Muscle of arm (tissue), 12 donors: ENCODE data around the gene ADCK1. TPM values are rescaled to one million over a fixed set of nuclear protein-coding genes. Genes with fewer than 3 reads are reported as not detected.
"Not testable (repeated sequence)": the region's sequence is repeated elsewhere in the genome, so short reads cannot be mapped to it uniquely, and the experiment has no call there.

Experiments
- DNase-seq: peaks from one replicate; pipeline ENCODE4 v3.0.0-alpha.2; 2013
- polyA plus RNA-seq, 12 donors: library from polyadenylated mRNA; unstranded; fragments of 120-200 nt; gene quantifications; one replicate each; pipeline ENCODE4 v1.2.1, GENCODE V29; 2013; ENCODE audit not compliant: insufficient read length in 12 of 12

The ADCK1 gene
- polyA plus RNA-seq, 12 donors, result 4.1 to 10.8 (median 5.9) TPM; not detected in 2

DNA sequence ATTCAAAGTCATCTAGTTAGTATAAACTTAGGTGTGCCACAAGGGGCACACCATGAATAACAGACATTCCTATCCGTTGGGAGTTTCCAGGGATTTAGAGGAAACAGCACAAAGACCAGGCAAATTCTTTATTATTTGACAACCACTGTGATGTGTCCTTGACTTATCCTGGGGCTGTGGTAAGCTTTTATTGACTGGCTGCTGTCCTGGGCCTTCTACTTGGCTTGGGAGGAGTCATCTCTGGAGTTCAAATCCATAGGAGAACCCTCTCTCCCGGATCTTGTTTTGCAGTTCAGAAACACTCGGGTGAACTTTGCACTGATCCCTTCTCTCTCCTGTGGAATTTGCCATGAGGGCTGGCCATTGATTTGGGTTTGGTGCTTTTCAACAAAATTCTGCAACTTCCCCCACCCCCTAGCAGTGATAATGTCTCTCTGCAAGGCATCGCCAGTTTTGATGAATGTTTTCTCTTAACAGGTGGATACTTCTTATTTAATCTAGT lies 136.3 kb downstream of the ADCK1 start:
- DNase-seq, result no peak

DNA sequence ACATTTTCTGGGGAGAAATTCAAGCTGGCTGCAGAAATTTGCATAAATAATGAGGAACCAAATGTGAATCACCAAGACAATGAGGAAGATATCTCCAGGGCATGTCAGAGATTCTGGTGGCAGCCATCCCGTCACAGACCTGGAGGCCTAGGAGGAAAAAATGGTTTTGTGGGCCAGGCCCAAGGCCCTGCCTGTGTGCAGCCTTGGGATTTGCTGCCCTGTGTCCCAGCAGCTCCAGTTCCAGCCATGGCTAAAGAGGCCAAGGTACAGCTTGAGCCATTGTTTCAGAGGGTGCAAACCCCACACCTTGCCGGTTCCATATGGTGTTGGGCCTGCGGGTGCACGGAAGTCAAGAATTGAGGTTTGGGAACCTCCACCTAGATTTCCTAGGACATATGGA lies 147.5 kb downstream of the ADCK1 start:
- DNase-seq, result no peak

DNA sequence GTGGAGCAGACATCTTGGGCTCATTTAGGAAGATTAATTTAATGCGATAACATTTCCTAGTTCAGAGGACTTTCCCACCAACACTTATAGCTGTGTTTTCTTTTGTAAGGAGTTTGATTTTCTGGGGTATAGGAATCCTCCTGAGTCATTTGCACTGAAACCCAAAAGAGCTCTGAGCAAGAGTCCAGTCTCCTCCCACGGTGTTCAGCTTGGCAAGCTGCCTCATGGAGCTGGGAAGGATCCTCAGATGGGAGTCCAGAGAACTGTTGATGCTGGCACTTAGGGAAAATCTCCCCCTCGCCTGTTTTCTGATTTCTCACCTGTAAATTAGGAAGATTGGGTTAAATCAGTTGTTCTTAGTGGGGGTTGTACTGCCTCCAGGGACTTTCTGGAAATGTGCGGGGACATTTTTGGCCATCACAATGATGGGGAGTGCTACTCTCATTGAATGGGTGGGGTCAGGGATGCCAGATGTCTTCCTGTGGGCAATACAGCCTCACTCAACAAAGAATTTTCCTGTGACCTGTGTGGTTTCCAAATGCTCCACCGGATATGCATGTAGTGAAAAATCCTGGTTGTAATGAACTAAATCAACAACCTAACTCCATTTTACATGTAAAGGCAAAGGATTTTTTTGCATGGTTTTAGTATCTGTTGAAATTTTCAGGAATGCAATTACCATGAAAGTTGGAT lies 150.6 kb downstream of the ADCK1 start:
- DNase-seq, result no peak

DNA sequence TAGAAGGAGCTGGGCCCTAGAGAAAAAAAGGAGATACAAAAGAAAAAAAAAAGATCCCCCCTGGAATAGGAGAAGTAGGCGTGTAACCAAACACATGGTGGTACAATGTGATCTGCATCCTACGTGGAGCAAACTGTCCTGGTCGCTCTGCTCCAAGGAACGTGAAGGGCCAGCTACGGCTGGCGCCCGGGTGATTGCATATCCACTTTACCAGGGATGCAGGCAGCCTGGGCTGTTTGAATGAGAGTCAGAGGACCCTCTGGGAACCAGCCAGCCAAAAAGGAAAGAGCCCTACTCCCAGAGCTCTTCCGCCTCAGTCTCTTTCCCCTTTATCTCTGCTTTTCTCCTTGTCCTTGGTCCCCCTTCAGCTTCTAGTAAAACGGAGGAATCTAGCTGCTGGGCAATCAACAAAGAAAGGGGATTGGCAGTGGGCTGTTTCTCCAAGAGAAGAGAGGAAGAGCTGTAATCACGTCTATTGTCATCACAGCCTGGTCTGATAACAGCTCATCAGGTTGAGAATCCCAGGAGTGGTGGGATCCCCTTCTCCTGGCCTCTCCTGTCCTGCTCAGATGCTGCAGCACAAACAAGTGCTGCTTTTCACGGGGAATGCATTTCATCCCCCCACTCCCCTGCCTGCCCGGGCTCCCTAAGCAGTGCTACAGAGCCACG lies 156.0 kb downstream of the ADCK1 start:
- no peak for DNase-seq

DNA sequence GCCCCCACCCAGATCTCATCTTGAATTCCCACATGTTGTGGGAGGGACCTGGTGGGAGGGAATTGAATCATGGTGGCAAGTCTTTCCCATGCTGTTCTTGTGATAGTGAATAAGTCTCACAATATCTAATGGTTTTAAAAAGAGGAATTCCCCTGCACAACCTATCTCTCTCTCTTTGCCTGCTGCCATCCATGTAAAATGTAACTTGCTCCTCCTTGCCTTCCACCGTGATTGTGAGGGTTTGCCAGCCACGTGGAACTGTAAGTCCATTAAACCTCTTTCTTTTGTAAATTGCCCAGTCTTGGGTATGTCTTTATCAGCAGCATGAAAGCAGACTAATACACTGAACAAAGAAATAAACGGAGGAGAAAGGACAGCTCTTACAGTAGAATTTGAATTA lies 159.8 kb downstream of the ADCK1 start:
- DNase-seq, result not testable (repeated sequence)

DNA sequence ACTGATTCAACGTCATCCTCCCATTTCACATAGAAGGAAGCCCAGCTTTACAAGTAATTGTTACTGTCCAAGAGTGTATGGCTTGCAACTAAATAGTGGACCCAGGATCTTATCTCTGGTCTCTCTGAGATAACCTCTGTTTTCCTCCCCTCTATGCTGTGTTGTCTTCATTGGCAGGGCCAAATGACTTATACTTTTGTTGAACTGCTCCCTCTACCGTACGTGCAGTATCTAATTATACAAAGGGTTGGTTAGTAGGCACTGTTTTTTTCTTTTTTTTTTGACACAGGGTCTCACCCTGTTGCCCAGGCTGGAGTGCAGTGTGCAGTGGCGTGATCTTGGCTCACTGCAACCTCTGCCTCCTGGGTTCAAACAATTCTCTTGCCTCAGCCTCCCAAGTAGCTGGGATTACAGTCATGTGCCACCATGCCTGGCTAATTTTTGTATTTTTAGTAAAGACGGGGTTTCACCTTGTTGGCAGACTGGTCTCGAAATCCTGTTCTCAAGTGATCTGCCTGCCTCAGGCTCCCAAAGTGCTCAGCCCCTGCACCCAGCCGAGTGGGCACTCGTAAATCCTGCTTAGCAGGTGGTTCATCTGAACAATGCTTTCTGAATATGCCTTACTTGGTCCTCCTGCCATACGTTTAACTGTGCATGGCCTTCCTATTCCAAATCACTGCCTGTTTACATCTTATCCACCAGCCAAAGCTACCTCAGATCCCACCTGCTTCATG lies 162.1 kb downstream of the ADCK1 start:
- no peak for DNase-seq

DNA sequence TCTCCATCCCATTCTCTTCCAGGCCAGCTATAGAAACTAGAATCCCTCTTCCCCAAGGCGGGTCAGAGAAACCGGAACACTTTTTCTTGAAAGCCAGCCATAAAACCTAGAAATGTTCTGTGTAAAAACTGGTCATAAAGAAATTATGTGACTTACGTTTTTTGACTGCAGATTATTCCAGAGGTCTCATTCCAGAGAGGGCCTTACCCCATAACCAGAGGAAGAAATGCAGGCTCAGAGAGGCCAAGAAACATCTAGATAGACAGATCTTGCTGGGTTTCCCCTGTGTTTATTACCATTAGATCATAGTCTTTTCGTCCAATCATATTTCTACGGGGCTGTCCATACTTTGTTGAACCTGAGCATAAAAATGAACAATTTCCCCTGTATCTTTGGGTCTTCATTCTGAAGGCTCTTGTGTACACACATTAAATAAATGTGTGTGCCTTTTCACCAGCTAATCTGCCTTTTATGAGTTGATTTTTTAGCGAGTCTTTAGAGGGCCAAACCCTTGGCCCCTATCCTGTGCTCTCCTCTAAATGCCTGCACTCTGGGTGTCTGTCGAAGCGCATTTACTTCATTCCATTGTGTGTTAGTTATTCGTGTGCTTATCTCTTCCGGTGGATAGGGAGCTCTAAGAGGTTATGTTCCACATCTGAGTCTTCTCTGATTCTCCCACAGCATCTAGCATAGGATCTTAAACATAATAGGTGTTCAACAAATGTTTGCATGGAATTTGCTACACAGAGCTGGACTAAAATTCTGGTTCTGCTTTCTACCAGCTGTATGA lies 163.0 kb downstream of the ADCK1 start:
- DNase-seq, result no peak

DNA sequence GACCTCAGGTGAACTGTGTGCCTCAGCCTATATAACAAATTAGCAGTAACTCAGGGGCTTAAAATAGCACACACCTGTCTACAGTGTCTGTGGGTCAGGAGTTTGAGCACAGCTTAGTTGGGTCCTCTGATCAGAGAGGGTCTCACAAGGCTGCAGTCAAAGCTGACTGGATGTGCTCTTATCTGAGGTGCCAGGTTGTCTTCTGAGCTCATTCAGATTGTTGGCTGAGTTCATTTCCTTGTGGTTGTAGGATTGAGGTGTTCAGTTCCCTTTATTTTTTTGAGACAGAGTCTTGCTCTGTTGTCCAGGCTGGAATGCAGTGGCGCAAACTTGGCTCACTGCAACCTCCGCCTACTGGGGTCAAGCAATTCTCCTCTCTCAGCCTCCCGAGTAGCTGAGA lies 164.7 kb downstream of the ADCK1 start:
- DNase-seq, result no peak

DNA sequence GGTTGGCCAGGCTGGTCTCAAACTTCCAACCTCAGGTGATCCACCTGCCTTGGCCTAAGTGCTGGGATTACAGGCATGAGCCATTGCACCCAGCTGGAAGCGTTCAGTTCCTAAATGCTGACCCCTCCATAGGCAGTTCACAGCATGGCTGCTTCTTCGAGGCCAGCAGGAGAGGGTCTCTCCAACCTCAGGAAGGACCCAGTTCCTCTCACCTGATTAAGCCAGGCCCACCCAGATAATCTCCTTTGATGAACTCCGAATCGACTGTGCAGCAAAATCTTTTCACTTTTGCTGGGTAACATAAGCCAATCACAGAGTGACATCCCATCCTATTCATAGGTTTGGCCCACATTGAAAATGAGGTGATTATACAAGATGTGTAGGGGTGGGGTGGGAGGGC lies 165.1 kb downstream of the ADCK1 start:
- DNase-seq, result no peak

DNA sequence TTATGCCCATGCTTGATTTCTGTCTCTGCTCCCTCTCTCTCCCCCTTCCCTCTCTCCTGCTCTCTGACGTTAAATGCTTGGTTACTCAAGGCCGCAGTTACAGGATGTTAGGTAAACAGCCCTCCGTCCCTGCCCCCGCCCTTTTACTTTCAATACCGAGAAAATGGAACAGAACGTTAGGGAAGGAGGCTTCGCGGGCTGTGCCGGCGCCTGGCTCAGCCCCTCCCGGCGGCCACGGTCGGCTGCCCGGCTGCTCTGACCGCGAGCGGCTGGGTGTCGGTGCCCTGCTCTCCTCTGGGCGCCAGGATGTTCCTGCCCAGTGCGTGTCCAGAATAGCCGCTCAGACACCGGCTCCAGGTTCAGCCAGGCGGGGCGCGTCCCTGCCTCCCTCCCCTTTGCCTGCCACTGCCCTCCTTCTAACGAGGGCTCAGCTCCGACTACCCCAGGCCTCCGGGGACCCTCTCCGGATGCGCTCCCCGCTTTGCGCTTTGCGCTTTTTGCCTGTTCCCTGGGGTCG lies 166.1 kb downstream of the ADCK1 start:
- DNase-seq, result no peak

DNA sequence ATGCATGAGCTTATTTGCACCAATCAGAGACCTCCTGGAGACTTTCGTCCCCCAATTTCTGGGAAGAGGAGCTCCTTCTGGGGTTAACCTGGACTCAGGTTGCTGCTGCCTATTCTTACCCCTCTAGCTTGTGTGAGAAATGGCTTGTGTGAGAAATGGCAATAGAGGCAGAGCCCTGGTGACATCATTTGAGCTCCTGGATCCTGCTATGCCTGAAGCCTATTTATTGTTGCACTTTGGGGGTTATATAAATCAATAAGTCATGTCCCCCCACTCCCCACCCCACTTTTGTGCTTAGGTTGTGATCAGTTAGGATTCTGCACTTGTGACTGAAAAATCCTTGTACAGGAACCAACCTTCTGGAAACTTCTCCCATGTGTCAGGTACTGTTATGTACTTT lies 167.2 kb downstream of the ADCK1 start:
- no peak for DNase-seq

DNA sequence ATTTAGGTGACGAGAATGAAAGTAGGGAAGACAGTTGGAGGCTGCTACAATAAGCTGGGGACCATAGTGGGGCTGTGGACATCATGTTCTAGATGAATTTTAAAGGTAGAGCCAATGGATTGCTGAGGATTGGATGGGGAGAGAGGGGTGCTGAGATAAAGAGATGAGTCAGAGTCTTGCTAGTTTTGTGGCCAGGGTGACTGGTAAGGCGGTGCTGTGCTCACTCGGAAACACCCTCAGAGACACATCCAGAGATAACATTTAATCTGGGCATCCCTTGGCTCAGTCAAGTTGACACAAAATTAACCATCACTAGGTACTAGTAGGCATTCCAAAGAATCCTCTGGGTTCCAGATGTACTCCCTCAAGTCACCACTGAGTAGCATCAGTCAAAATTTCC lies 170.7 kb downstream of the ADCK1 start:
- DNase-seq, result no peak

DNA sequence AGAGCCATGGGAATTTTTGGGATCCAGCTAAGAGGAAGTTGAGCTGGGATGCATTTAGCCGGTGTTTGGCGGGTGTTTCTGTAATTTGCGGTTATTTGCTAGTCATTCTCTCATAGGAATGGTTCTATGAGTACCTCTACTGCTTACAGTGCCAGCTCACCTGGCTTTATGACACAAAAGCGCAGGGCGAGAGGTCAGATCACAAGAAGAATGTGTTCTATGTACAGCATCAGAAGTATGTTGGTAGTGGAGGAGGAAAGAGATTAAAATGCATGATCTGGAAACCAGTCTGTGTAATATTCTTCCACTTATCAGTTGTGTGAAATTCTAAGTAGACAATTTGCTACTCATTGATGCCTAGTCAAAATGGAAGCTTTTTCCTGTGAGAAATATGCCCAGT lies 173.3 kb downstream of the ADCK1 start:
- DNase-seq, result no peak

DNA sequence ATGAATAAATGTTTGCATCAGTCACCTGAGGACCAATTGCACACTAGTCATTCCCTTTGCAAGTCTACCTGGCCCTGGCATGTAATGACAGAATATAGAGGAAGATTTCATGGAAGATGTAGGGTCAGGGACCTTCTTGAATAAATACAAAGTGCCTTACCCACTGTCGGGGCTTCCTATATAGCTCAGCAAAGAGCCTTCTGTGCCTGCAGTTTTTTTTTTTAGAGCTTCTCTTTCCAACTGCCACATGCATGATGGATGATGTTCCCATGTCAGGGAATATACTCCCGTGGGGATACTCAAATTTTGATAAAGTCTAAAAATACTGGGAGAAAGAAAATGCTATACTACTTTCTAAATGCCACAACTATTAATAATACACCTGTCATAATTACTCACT lies 176.7 kb downstream of the ADCK1 start:
- no peak for DNase-seq

DNA sequence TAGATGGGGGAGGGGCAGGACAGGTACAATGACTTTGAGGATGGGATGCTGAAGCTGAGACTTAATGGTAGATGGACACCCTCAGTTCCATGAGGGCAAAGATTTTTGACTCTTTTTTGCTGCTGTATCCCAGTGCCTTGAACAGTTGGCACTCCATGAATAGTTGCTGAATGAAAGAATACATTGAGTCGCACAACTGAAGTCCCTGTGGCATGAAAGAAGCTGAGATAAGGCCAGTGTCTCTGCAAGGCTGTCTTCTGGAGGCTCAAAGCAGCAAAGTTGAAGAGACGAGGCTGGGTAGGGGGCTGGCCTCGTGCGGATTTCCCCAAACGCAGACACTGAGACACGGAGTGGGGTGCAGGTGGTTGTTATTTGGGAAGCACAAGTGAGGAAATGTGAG lies 179.3 kb downstream of the ADCK1 start:
- DNase-seq, result no peak

DNA sequence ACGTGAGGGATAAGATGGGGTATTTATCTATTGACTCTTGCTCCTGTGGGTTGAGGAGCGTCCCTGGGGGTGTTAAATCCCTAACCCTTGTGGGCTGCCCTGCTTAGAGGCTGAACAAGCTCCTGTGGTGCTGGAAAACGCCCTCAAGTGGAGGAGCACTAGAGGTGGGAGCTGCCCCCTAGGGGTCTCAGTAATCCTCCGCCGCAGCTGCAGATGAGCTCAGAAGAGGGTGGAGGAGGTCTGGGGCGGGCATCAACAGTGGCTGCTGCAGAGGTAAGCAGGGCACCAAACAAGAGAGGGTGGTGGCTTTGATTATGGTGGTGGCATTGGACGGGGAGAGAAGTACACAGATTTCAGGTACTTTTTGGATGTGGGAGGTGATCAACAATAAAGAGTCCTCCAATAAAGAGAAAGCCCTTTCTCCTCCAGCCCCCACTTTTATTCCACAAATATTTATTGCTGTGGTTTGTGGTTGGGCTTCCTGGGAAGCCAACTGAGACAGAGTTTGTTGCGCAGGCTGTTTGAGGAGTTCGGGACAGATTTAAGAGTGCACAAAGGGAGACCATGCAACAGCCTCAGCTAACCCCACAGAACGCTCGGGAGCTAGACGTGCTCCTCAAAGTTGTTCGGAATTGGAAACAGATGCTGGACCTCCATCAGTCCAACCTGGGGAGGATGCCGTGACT lies 179.9 kb downstream of the ADCK1 start:
- DNase-seq, result no peak

DNA sequence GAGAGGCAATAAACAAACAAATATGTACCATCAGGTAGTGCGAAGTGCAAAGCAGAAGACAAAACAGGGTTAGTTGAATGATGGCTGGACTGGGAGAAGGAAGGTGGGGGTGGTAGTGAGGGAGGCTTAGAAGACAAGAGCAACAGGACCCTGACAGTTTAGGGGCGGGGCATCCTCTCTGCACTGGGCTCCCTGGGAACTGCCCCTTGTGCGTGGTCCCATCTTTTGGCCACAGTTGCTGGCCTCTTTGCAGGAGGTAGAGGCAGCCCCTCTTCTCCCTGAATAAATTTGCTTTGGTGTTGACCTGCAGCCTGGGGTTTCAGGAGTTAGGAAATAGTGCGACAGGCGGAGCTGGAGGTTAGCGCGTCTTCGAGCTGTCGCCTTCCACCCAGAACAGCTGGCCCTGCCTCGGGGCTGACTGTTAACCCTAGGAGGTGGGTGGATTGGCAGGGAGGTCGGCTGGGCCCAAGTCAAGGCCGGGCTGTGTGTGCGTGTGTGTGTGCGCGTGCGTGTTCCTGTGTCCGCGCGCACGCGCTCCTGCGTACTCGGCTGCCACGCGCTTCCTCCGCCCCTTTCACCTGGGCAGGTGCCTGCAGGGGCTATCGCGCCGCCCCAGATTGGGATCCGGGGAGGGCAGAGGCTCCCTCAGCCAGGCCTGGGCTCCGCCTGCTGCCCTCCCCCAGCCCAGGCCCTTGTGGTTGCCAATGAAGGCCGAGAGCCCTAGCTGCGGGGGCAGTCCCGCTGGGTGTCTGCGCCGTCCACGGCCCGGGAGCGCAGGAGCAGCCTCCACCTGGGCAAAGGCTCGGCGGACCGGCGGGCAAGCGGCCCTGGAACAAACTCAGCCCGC lies 180.8 kb downstream of the ADCK1 start:
- no peak for DNase-seq
